OCI-LY3 (cell line): ENCODE results near the gene ALMS1.
"Not testable (repeated sequence)": the region's sequence is repeated elsewhere in the genome, so short reads cannot be mapped to it uniquely, and the experiment has no call there.

Experiments
- EZH2phosphoT487 ChIP-seq: fragments of 200-600 bp; shearing (Covaris generic); IDR thresholded peaks from 2 replicates; pipeline ENCODE4 v1.6.1; 2018; ENCODE audit warnings: antibody characterized with exemption, mixed run types, low read depth
- TF ChIP-seq, protein P1 (sequence below): fragments of 200-600, 300-600 bp; sonication (generic); IDR thresholded peaks from 2 replicates; pipeline ENCODE4 v1.5.1; 2014; ENCODE audit warnings: antibody characterized with exemption, low read length, low read depth

DNA sequence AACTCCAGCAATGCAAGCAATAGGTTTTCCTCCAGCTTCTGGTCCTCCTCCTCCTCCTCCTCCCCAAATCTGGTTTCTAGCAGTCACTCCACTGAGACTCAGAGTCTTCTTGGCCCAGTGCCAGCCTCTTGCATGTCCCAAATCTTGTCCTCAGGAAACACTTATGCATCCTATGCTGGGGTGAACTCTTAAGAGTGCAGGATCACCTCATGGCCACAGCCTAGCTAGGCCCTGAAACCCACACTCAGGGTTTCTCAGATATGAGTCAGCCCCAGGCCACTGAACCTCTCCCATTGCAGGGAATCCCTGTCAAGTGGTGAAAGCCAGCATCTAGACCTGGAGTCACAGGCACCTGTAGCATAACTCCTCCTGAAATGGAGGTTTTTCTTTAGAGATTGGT, 238.4 kb downstream of the ALMS1 start:
- TF ChIP-seq, protein P1, sequence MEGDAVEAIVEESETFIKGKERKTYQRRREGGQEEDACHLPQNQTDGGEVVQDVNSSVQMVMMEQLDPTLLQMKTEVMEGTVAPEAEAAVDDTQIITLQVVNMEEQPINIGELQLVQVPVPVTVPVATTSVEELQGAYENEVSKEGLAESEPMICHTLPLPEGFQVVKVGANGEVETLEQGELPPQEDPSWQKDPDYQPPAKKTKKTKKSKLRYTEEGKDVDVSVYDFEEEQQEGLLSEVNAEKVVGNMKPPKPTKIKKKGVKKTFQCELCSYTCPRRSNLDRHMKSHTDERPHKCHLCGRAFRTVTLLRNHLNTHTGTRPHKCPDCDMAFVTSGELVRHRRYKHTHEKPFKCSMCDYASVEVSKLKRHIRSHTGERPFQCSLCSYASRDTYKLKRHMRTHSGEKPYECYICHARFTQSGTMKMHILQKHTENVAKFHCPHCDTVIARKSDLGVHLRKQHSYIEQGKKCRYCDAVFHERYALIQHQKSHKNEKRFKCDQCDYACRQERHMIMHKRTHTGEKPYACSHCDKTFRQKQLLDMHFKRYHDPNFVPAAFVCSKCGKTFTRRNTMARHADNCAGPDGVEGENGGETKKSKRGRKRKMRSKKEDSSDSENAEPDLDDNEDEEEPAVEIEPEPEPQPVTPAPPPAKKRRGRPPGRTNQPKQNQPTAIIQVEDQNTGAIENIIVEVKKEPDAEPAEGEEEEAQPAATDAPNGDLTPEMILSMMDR, result not testable (repeated sequence)
- not testable (repeated sequence) for TF ChIP-seq EZH2phosphoT487
